Activated CD8-positive, alpha-beta memory T cell treated with anti-CD3 and anti-CD28 coated beads, Interleukin-2, amount 10 ng/mL, durations not matched to agents 7 days and 5 days (primary cell): Measurements from ENCODE around the gene SUSD3. TPM values are rescaled to one million over a fixed set of nuclear protein-coding genes. Genes with fewer than 3 reads are reported as not detected.

Experiments
- ATAC-seq: fragments of 150-1000 bp; cut with Tn5 transposase; one replicate; pipeline ENCODE4 v1.10.0; 2021; ENCODE audit warnings: moderate library complexity
- CTCF ChIA-PET: fragments of 350-600 bp; sonication (Branson Sonifier 250); formaldehyde crosslinking; loops from one replicate; lab custom pipeline; 2021; ENCODE audit warnings: antibody characterized with exemption; lab: Charles Lee
- DNase-seq: peaks from one replicate; pipeline ENCODE4 v3.0.0-alpha.2; 2020
- H3K27ac Mint-ChIP-seq: one replicate; pipeline ENCODE4 v1.8.0; 2021; ENCODE audit warnings: mild to moderate bottlenecking, mixed read lengths
- H3K27me3 Mint-ChIP-seq: one replicate; pipeline ENCODE4 v1.8.0; 2021; ENCODE audit warnings: mixed read lengths
- H3K36me3 Mint-ChIP-seq: one replicate; pipeline ENCODE4 v1.8.0; 2021; ENCODE audit warnings: mild to moderate bottlenecking, mixed read lengths
- H3K4me1 Mint-ChIP-seq: one replicate; pipeline ENCODE4 v1.8.0; 2021; ENCODE audit warnings: mixed read lengths
- H3K4me3 Mint-ChIP-seq: one replicate; pipeline ENCODE4 v1.8.0; 2021; ENCODE audit warnings: mild to moderate bottlenecking, moderate library complexity, mixed read lengths
- H3K9me3 Mint-ChIP-seq: one replicate; pipeline ENCODE4 v1.8.0; 2022; ENCODE audit warnings: low read depth, mixed read lengths
- total RNA-seq, 2 experiments: library from RNA; stranded (reverse); gene quantifications; one replicate each; pipeline ENCODE4 v1.2.3, GENCODE V29; 2021

SUSD3 gene
- total RNA-seq, 2 experiments from 2014 or later: 40.1 to 67.3 TPM

DNA sequence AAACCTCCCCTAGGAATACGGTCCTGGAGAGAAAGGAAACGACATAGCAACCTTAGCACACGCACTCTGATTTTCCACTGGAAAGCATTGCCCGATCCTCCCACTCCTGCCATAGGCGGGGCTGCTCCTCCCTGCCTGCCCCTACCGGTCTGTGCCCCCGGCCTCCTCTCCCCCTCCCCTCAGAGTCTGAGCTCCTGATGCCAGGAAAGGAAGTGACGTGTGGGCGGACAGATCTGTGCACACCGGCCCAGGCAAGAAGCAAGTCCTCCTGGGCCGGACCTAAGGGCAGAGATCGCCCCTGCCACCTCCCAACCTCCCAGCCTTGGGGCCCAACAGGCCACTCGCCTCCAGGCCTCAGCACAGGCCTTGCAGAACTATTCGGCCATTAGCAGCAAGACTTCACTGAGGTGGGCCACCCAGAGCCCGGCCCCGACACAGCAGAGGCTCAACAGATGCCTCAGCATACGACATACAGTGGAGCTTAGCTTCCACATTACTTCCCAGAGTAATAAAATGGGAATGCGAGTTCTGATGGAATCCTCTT lies 68.4 kb downstream of the SUSD3 start:
- Mint-ChIP-seq H3K4me3 (no peak overlapping the region), H3K27me3 (no peaks in the 10 kb centered on the region), H3K27ac (peak overlapping the region; percentile 90), H3K9me3 (no peaks in the 10 kb centered on the region), H3K36me3 (peaks cover 8% of the 10 kb centered on the region), H3K4me1 (peaks cover 58% of the 10 kb centered on the region)
- CTCF ChIA-PET: interaction anchor here (2.6 to 4.8 kb wide), 2 partner anchors 17 to 18 kb away, joined by 10 to 45 read pairs; no protein-coding TSS in a partner anchor
- ATAC-seq (no peak), DNase-seq (no peak)

DNA sequence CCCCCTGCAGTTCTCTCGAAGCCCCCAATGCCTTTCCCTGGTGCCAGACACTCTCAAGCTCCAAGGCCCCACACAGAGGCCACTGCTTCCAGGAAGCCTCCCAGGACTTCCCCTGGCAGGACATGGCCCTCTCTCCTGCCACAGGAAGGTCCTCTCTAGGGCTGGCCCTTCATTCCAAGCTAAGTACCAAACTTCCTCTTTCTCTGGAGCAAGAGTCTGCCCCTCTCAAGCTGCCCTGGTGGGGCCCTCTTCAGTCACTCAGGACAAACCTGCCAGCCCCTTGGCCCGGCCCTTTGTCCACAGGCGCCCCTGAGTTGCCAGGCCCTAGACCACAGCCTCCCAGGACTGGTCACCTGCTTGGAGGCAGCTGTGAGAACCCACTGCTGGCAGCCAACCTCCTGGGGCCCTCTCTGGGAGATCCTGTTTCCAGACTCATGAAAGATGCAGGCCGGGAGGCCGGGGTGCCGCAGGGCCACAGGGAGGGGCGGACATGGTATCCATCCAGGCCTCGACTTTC lies 69.0 kb downstream of the SUSD3 start:
- DNase-seq (no peak), ATAC-seq (no peak)
- Mint-ChIP-seq H3K9me3 (no peaks in the 10 kb centered on the region), H3K27ac (peak overlapping the region; percentile 90), H3K36me3 (peaks cover 8% of the 10 kb centered on the region), H3K27me3 (no peaks in the 10 kb centered on the region), H3K4me1 (peaks cover 64% of the 10 kb centered on the region), H3K4me3 (no peak overlapping the region)
- CTCF ChIA-PET: interaction anchor here (2.6 to 4.8 kb wide), 2 partner anchors 17 to 19 kb away, joined by 10 to 45 read pairs; no protein-coding TSS in a partner anchor

DNA sequence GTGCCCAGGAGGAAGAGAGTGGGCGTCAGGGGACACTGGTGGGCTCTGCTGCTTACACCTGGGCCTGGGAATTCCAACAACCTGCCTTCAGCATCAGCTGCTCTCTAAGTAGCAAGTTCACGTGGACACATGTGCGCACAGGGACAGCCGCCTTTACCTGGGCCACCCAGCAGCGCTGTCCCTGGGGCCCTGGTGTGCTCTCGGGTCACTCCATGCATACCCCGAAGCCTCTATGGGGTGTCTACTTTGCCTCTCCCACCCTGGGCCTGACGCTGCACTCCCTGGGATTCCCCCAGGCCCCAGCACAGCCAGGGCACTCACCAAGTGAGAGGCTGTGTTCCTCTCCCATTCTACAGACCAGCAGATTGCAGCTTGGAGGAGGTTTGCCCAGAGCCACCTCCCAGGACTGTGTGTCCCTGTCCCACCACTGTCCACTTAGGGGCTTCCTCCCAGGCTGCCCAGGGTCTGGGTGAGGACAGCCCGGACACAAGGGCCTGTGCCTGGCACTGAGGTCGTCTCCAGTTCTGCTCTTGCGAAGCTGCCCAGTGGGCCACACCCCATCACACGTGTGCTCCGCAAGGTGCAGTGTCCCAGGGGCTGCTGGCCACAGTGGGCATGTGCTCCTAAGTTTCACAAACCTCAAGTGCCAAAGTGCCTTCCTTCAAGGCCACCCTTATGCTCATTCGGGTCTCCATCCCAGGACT lies 69.7 kb downstream of the SUSD3 start:
- DNase-seq: no peak
- Mint-ChIP-seq H3K4me3 (no peak overlapping the region), H3K36me3 (peaks cover 8% of the 10 kb centered on the region)

DNA sequence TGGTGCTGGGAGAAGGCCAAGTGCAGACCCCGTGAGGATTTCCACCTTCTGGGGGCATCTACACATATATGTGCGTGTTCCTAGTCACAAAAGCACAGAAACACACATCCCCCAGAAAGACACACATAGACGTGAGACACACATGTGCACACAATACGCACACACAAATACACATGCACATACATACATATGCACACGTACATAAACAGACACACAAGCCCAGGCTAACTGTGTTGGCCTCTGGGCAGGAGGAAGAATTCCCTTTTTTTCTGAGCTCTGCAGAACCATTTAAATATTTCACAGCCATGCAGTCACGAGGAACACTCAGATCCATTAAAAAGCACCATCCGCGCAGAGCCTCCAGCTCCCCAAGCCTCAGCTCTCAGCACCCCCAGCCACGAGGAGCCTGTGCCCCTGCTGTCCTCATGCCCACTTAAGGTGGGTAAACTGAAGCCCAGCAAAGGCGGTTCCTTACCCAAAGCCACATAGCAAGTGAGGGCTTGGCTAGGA lies 70.3 kb downstream of the SUSD3 start:
- CTCF ChIA-PET: interaction anchor here (3.9 kb wide), 1 partner anchor 20 kb away, joined by 14 read pairs; no protein-coding TSS in a partner anchor
- Mint-ChIP-seq H3K4me3 (no peak overlapping the region), H3K27me3 (no peaks in the 10 kb centered on the region), H3K9me3 (no peaks in the 10 kb centered on the region), H3K4me1 (peaks cover 72% of the 10 kb centered on the region), H3K27ac (peak overlapping the region; percentile 35), H3K36me3 (peaks cover 8% of the 10 kb centered on the region)
- ATAC-seq: no peak
- no peak for DNase-seq

More for the DNA sequence above, 69.7 kb downstream of the SUSD3 start:
- no peaks in the 10 kb centered on the region for H3K27me3 Mint-ChIP-seq
- H3K27ac Mint-ChIP-seq: peak overlapping the region; percentile 35
- CTCF ChIA-PET: interaction anchor here (3.9 to 4.8 kb wide), 2 partner anchors 19 to 20 kb away, joined by 14 to 45 read pairs; no protein-coding TSS in a partner anchor
- ATAC-seq: no peak
- H3K9me3 Mint-ChIP-seq: no peaks in the 10 kb centered on the region
- H3K4me1 Mint-ChIP-seq: peaks cover 71% of the 10 kb centered on the region

DNA sequence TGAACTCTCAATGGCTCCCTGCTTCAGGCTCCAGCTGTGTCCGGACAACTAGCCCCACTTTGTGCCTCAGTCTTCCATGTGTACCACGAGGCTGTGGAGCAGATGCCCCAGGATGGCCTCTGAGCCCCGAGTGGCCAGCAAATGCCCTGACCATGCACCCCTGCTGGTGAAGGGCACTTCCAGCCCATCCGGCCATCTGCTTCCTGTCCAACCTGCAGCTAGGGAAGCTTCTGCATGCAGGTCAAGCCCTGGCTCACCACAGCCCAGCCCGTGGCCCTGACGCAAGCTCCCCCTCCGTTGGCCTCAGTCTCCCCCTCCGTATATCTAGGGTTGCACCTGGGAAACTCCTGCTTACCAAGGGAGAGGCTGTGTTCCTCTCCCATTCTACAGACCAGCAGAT lies 70.8 kb downstream of the SUSD3 start:
- DNase-seq: no peak
- peaks cover 8% of the 10 kb centered on the region for H3K36me3 Mint-ChIP-seq
- ATAC-seq: no peak
- no peaks in the 10 kb centered on the region for H3K27me3 Mint-ChIP-seq
- no peak overlapping the region for H3K27ac Mint-ChIP-seq
- H3K4me3 Mint-ChIP-seq: no peak overlapping the region
- H3K4me1 Mint-ChIP-seq: peaks cover 67% of the 10 kb centered on the region
- CTCF ChIA-PET: interaction anchor here (0.8 to 3.9 kb wide), 3 partner anchors 9 to 438 kb away, joined by 3 to 14 read pairs (median 3); no protein-coding TSS in a partner anchor
- H3K9me3 Mint-ChIP-seq: no peaks in the 10 kb centered on the region

DNA sequence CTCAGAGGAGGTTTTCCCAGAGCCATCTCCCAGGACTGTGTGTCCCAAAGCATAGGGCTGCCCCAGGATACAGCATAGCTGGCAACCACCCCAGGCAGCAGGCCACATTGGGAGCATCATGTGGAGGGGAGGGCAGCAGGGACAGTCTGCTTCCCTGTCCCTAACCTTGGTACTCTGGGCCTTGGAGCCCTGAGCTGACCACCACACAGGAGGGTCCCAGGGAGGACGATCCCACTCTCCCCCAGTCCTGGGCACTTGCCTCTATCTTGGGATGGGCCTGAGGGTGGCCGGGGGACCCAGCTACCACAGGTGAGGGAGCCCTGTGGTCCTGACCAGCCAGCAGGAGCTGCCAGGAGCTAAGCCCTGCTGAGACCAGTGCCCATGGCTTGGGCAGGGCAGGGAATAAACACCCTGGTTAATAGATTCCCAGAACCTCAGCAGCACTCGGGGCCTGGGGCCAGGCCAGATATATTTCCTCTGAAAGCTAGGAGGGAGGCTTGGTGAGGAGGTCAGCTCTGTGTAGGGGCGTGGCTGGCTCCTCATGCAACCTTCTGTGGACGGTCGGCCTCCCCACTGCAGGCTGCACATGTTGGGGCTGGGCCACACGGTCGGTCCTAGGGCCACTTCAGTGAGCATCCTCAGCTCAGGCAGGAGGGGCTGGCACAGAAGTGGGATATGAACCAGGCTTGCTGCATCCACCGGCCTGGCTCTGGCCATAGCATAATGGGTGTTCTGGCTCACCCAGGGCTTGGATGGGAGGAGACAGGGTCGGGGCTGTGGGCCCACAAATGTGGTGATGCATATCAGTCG lies 71.4 kb downstream of the SUSD3 start:
- H3K4me3 Mint-ChIP-seq: no peak overlapping the region
- DNase-seq: no peak
- H3K27ac Mint-ChIP-seq: no peak overlapping the region
- H3K4me1 Mint-ChIP-seq: peaks cover 70% of the 10 kb centered on the region
- no peaks in the 10 kb centered on the region for H3K9me3 Mint-ChIP-seq
- CTCF ChIA-PET: interaction anchor here (0.8 to 3.9 kb wide), 5 partner anchors 9 to 437 kb away, joined by 3 to 14 read pairs (median 3); no protein-coding TSS in a partner anchor
- H3K36me3 Mint-ChIP-seq: peaks cover 4% of the 10 kb centered on the region
- no peak for ATAC-seq
- no peaks in the 10 kb centered on the region for H3K27me3 Mint-ChIP-seq

DNA sequence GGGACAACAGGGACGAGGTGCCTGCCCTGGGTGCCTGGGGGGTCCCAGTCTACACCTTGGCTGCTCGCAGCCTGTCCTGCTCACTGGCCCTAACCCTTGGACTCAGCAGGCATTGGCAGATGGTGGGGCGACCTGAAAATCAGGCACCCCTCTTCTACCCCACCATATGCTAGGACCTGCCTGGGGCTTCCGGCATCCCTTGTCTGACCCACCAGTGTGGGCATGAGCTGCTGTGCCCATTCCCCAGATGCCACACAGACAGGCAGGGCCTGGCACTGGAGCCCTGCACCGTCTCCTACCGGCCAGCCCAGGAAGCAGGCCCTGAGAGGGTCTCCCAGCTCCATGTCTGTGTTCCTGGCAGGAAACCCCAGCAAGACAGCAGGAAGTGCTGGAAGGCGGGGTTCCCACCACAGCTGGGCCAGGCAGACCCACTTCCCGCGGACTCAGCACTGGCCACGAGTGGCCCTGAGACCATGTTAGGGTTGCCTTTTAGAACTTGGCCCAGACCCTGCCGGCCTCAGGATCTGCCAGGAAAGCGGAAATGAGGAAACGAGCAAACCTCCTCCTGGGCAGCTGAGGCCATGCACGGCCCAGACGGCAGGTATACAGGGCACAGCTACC lies 72.5 kb downstream of the SUSD3 start:
- DNase-seq (no peak), ATAC-seq (no peak)
- H3K36me3 Mint-ChIP-seq: no peaks in the 10 kb centered on the region
- H3K4me1 Mint-ChIP-seq: peaks cover 63% of the 10 kb centered on the region
- no peaks in the 10 kb centered on the region for H3K9me3 Mint-ChIP-seq
- CTCF ChIA-PET: interaction anchor here (0.9 to 3.9 kb wide), 4 partner anchors 8 to 26 kb away, joined by 3 to 14 read pairs (median 4); no protein-coding TSS in a partner anchor
- H3K27ac Mint-ChIP-seq: peak overlapping the region; percentile 52
- no peak overlapping the region for H3K4me3 Mint-ChIP-seq
- no peaks in the 10 kb centered on the region for H3K27me3 Mint-ChIP-seq

DNA sequence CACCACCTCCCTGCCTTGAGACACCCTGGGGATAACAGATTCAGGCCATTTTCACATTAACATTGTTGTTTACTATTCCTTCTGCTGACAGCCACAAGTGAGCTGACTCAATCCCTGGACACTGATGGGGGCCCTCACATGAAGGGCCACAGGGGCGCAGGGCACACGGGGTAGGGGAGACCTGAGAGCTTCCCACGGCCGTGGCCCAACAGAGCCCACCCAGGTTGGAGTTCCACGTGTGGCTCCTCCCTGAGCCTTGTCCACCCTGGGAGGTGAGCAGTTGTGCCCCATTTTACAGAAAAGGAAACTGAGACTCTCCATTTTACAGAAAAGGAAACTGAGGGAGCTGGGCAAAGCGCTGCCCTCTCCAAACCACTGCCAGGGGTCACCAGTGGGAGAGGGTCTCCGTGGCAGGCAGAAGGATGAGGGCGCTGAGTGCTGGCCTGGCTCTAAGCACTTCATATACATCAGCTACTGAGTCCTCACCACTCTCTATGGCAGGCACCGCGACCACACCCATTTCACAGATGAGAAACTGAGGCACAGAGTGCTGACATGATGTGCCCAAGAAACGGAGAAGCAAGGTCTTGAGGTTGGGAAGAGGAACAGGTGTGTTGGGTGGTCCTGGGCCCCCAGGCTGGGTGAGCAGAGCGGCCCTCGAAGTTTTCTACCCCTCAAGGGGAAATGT lies 73.2 kb downstream of the SUSD3 start:
- no peak for DNase-seq
- Mint-ChIP-seq H3K4me3 (peak overlapping the region; percentile 82), H3K36me3 (no peaks in the 10 kb centered on the region), H3K27ac (no peak overlapping the region), H3K27me3 (no peaks in the 10 kb centered on the region), H3K9me3 (no peaks in the 10 kb centered on the region), H3K4me1 (peaks cover 55% of the 10 kb centered on the region)
- CTCF ChIA-PET: interaction anchor here (1.5 to 3.9 kb wide), 3 partner anchors 22 to 25 kb away, joined by 3 to 14 read pairs (median 4); no protein-coding TSS in a partner anchor
- no peak for ATAC-seq

DNA sequence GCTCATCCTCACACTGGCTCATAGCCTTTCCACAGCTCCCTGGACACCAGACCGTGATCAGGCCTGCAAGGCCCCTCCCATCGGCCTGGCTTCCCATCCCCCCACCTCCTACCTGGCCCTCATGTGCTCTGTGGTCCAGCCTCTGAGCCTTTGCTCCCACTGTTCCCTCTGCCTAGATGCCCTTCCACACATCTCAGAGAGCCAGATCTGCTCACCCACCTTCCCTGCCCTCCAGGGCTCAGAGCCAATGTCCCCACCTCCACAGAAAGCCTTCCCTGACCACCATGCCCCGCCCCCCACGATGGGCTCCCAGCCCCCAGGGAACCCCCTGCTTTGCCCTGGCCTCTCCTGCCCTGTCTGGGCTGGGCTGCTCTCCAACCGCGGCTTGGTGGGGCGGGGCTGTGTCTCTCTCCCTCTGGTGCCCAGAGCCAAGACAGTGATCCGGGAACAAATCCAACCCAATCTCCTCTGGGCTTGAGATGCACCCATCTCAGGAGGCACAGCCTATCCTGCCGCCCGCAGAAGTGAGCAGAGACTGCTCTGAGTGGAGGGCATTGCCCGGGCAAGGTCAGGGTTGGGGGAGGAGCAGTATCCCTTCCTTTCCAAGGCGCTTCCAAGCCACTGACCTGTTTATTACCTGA lies 73.9 kb downstream of the SUSD3 start:
- CTCF ChIA-PET: interaction anchor here (1.6 to 3.9 kb wide), 2 partner anchors 23 to 24 kb away, joined by 3 to 14 read pairs; no protein-coding TSS in a partner anchor
- Mint-ChIP-seq H3K27me3 (no peaks in the 10 kb centered on the region), H3K9me3 (no peaks in the 10 kb centered on the region)

DNA sequence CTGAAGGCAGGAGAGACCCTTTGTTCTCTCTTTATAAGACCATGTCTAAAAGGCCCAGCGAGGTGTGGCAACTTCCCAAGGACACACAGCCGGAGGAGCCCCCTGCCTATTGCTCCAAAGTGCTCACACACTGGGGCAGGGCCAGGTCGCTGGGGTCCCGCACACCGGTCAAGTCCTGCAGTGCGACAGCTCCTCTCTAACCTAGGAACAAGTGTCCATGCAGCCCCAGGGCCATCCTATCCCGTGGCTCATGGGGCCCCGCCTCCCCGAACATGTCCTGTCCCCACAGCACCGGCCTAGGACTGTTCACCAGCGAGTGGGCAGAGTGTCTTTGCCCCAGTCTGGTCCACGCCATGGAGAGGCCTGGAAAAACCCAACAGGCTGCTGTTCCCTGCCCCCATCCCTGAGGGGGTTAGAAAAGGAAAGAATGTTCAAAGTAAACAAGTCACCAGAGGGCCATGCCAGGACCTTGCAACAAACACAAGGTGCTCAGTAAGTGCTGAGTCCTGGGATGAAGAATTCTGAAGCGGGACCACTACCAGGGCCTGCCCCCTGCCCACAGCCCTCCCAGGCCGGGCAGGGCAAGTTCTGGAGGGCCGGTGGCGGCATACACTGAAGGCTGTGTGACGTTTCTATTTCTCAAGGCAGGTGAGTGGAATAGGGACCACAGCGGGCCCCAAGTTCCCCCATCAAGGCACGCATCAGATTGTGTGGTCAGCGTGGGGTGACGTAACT lies 74.6 kb downstream of the SUSD3 start:
- Mint-ChIP-seq H3K9me3 (no peaks in the 10 kb centered on the region), H3K4me1 (peaks cover 47% of the 10 kb centered on the region), H3K27ac (peak overlapping the region; percentile 86), H3K36me3 (no peaks in the 10 kb centered on the region), H3K27me3 (no peaks in the 10 kb centered on the region), H3K4me3 (peak overlapping the region; percentile 82)
- CTCF ChIA-PET: interaction anchor here (0.8 to 1.5 kb wide), 5 partner anchors 11 to 433 kb away, joined by 3 to 14 read pairs (median 5); no protein-coding TSS in a partner anchor
- ATAC-seq (no peak), DNase-seq (peak; percentile 81)

More for the DNA sequence above, 73.9 kb downstream of the SUSD3 start:
- ATAC-seq (no peak), DNase-seq (no peak)
- H3K4me3 Mint-ChIP-seq: peak overlapping the region; percentile 82
- no peaks in the 10 kb centered on the region for H3K36me3 Mint-ChIP-seq
- H3K4me1 Mint-ChIP-seq: peaks cover 49% of the 10 kb centered on the region
- H3K27ac Mint-ChIP-seq: peak overlapping the region; percentile 86

DNA sequence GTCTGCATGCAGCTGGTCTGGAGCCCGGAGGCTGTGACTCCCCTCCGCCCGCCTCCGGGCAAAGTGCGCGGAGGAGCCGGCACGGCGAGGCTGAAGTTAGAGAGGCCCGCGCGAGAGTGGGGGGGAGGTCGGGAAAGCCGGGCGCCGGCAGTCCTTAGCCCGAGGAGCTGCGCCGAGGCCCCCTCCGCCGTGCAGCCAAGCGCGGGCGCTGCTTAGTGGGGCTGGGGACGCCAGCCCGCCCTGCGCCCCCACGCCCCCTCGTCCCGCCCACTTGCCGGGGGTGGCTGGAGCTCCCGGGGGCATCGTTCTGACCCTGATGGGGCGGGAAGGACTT lies 75.1 kb downstream of the SUSD3 start:
- Mint-ChIP-seq H3K4me1 (peaks cover 48% of the 10 kb centered on the region), H3K4me3 (peak overlapping the region; percentile 82), H3K27me3 (no peaks in the 10 kb centered on the region), H3K9me3 (peaks cover 2% of the 10 kb centered on the region), H3K36me3 (no peaks in the 10 kb centered on the region), H3K27ac (peak overlapping the region; percentile 86)
- ATAC-seq (peak; percentile 42), DNase-seq (no peak)
- CTCF ChIA-PET: interaction anchor here (0.8 to 1.5 kb wide), 6 partner anchors 10 to 432 kb away, joined by 3 to 14 read pairs (median 5); no protein-coding TSS in a partner anchor
